IMR-90 (cell line): ENCODE results near the gene IGSF8. TPM values are rescaled to one million over a fixed set of nuclear protein-coding genes. Genes with fewer than 3 reads are reported as not detected.

Experiments used
- ATAC-seq: fragments of 200-7000 bp; cut with Tn5 transposase; 2 replicates; pipeline ENCODE4 v1.9.1; 2020; ENCODE audit warnings: low read depth, mild to moderate bottlenecking, moderate library complexity
- BruUV-seq: library from RNA; stranded (reverse); fragments of 400-500 nt; replicated peaks from 2 replicates; lab custom pipeline; 2021; lab: Mats Ljungman, UMichigan
- CTCF ChIA-PET: fragments of 300-600 bp; formaldehyde crosslinking; extraction: SDS; loops from one replicate; lab custom pipeline; 2021; ENCODE audit warnings: antibody characterized with exemption; lab: Yijun Ruan, JAX
- POLR2A ChIA-PET: fragments of 300-600 bp; sonication (Branson Sonifier 250); formaldehyde crosslinking; loops from one replicate; lab custom pipeline; 2022; ENCODE audit warnings: antibody characterized with exemption; ENCODE audit not compliant: unreplicated experiment; lab: Charles Lee
- DNase-seq: peaks from one replicate; pipeline ENCODE4 v3.0.0; 2013
- H2AFZ ChIP-seq: replicated peaks from 2 replicates; pipeline ENCODE3; 2013; ENCODE audit warnings: low read length, mild to moderate bottlenecking; ENCODE audit not compliant: poor library complexity
- H2AK5ac ChIP-seq: 2 replicates; pipeline ENCODE4 v1.6.1; 2013; ENCODE audit warnings: low read depth, low read length, inconsistent platforms
- H2AK9ac ChIP-seq: replicated peaks from 2 replicates; pipeline ENCODE3; 2013; ENCODE audit warnings: mild to moderate bottlenecking, low read depth, low read length, moderate library complexity; ENCODE audit not compliant: poor library complexity
- H2BK120ac ChIP-seq: 2 replicates; pipeline ENCODE4 v1.6.1; 2013; ENCODE audit warnings: low read depth, low read length, inconsistent platforms
- H2BK15ac ChIP-seq: 3 replicates; pipeline ENCODE4 v1.6.1; 2013; ENCODE audit warnings: low read depth, low read length, inconsistent platforms
- H2BK20ac ChIP-seq: 2 replicates; pipeline ENCODE4 v1.6.1; 2013; ENCODE audit warnings: low read depth, mild to moderate bottlenecking, inconsistent platforms, low read length, moderate library complexity
- H2BK5ac ChIP-seq: 2 replicates; pipeline ENCODE4 v1.6.1; 2013; ENCODE audit warnings: mild to moderate bottlenecking, low read depth, low read length, inconsistent platforms; ENCODE audit not compliant: poor library complexity, severe bottlenecking
- H3K14ac ChIP-seq: replicated peaks from 2 replicates; pipeline ENCODE4 v1.6.1; 2013; ENCODE audit warnings: low read depth, low read length, inconsistent platforms
- H3K18ac ChIP-seq: 2 replicates; pipeline ENCODE4 v1.6.1; 2013; ENCODE audit warnings: low read depth, low read length, control low read depth
- H3K23ac ChIP-seq: 2 replicates; pipeline ENCODE4 v1.6.1; 2013; ENCODE audit warnings: low read depth, low read length, inconsistent platforms
- H3K27ac ChIP-seq: 2 replicates; pipeline ENCODE4 v1.5.1; 2013; ENCODE audit warnings: mild to moderate bottlenecking, control low read depth, low read length; ENCODE audit not compliant: insufficient read depth
- H3K27me3 ChIP-seq: 2 replicates; pipeline ENCODE4 v1.6.1; 2013; ENCODE audit warnings: low read length; ENCODE audit not compliant: control insufficient read depth, insufficient read depth
- H3K36me3 ChIP-seq: 2 replicates; pipeline ENCODE4 v1.6.1; 2013; ENCODE audit warnings: low read length, mixed read lengths; ENCODE audit not compliant: control insufficient read depth, insufficient read depth
- H3K4ac ChIP-seq: 2 replicates; pipeline ENCODE4 v1.6.1; 2013; ENCODE audit warnings: low read depth, low read length, inconsistent platforms
- H3K4me1 ChIP-seq: 2 replicates; pipeline ENCODE4 v1.6.1; 2013; ENCODE audit warnings: low read length, mixed read lengths; ENCODE audit not compliant: control insufficient read depth, insufficient read depth
- H3K4me2 ChIP-seq: 2 replicates; pipeline ENCODE4 v1.6.1; 2013; ENCODE audit warnings: low read depth, mild to moderate bottlenecking, control low read depth, low read length, moderate library complexity
- H3K4me3 ChIP-seq: 2 replicates; pipeline ENCODE4 v1.5.1; 2013; ENCODE audit warnings: low read depth, mild to moderate bottlenecking, control low read depth, low read length, moderate library complexity; ENCODE audit not compliant: insufficient read depth
- H3K56ac ChIP-seq: 2 replicates; pipeline ENCODE4 v1.6.1; 2013; ENCODE audit warnings: low read length, inconsistent platforms; ENCODE audit not compliant: insufficient read depth; ENCODE audit errors: extremely low read depth
- H3K79me1 ChIP-seq, 2 experiments: 2 replicates each; pipeline ENCODE4 v1.6.1; 2013; ENCODE audit warnings: low read length in 2 of 2, inconsistent platforms in 1 of 2, low read depth in 1 of 2
- H3K9ac ChIP-seq: 2 replicates; pipeline ENCODE4 v1.6.1; 2013; ENCODE audit warnings: low read depth, low read length, control low read depth
- H3K9me1 ChIP-seq: 2 replicates; pipeline ENCODE4 v1.6.1; 2013; ENCODE audit warnings: low read length, inconsistent platforms; ENCODE audit not compliant: insufficient read depth
- H3K9me3 ChIP-seq: 2 replicates; pipeline ENCODE4 v1.6.1; 2013; ENCODE audit warnings: low read length; ENCODE audit not compliant: control insufficient read depth, insufficient read depth
- H4K20me1 ChIP-seq: 2 replicates; pipeline ENCODE4 v1.6.1; 2013; ENCODE audit warnings: low read length, inconsistent platforms; ENCODE audit not compliant: insufficient read depth
- H4K5ac ChIP-seq: 2 replicates; pipeline ENCODE4 v1.6.1; 2013; ENCODE audit warnings: mild to moderate bottlenecking, low read depth, low read length, control low read depth
- H4K8ac ChIP-seq, 2 experiments: 2 replicates each; pipeline ENCODE4 v1.6.1; 2013; ENCODE audit warnings: low read depth in 2 of 2, low read length in 2 of 2, control low read depth in 1 of 2, inconsistent platforms in 1 of 2
- H4K91ac ChIP-seq: 2 replicates; pipeline ENCODE4 v1.6.1; 2013; ENCODE audit warnings: low read depth, low read length, inconsistent platforms; ENCODE audit not compliant: insufficient read depth
- FOS ChIP-seq: fragments of 150-350 bp; IDR thresholded peaks from 2 replicates; pipeline ENCODE4 v1.6.1; 2016; ENCODE audit warnings: low read depth, low read length
- RAD21 ChIP-seq: IDR thresholded peaks from 2 replicates; pipeline ENCODE4 v1.6.1; 2012; ENCODE audit warnings: low read length, improper control_type of control experiment
- SMC3 ChIP-seq: fragments of 150-350 bp; IDR thresholded peaks from 2 replicates; pipeline ENCODE4 v1.6.1; 2016; ENCODE audit warnings: low read depth, mild to moderate bottlenecking, antibody characterized with exemption, low read length, moderate library complexity
- dilution Hi-C: fragments of 300-500 bp; cut with HindIII; formaldehyde crosslinking; loops from one replicate; pipeline ENCODE4 v1.14.3; 2018; ENCODE audit warnings: low sequenced_read_pairs; ENCODE audit not compliant: unreplicated experiment
- in situ Hi-C: fragments of 300-500 bp; cut with MboI; formaldehyde crosslinking; loops from 3 replicates; pipeline ENCODE4 v1.14.3; 2019; ENCODE audit warnings: low sequenced_read_pairs, inconsistent platforms, mixed read lengths
- intact Hi-C: fragments of 100-400 bp; cut with micrococcal nuclease; formaldehyde crosslinking; loops from 2 replicates; pipeline ENCODE4 v1.10.0; 2022
- polyA plus RNA-seq, 3 experiments: library from polyadenylated mRNA; depleted of rRNA; stranded (reverse); fragments of >200 nt; gene quantifications; 2 replicates each; pipeline ENCODE4 v1.2.3, GENCODE V29; 2012; ENCODE audit warnings: low replicate concordance in 1 of 3
- total RNA-seq: library from RNA; depleted of rRNA; stranded (reverse); fragments of >200 nt; gene quantifications from 2 replicates; pipeline ENCODE4 v1.2.3, GENCODE V29; 2012

Gene IGSF8
- total and polyA plus RNA-seq, 2 of the 4 experiments (the other 2 are of a cell fraction): 8.8 to 25.2 TPM

DNA sequence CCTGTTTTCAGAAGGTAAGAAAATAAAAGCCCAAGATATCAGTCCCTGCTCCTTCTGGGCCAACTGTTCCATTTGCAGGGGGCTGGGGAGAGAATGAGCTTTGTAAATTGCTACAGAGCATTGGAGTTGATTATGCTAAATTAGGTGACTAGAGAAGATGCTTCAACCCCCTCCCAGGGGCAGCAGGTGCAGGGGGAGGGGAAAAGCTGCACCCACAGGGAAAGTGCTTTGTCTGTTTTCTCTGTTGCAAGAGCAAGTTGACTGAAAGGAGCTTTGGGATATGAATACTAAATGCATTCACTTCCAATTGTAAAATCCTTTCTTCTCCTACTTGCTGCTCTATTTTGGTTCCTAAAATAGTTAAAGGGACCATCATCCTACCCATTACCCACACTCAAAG, 50.1 kb downstream of the IGSF8 start:
- no peaks in the 10 kb centered on the region for H4K20me1 ChIP-seq
- H3K56ac ChIP-seq: no peak overlapping the region
- in situ Hi-C loops: no loop called here
- ATAC-seq: no peak
- dilution Hi-C loops: no loop called here
- H3K4me3 ChIP-seq: no peak overlapping the region
- no peak overlapping the region for H2AK9ac ChIP-seq
- no peak overlapping the region for H2AFZ ChIP-seq
- no peak overlapping the region for H3K18ac ChIP-seq
- no peak overlapping the region for H2BK20ac ChIP-seq
- no peaks in the 10 kb centered on the region for H3K4me1 ChIP-seq
- H3K4ac ChIP-seq: no peak overlapping the region
- H3K23ac ChIP-seq: no peak overlapping the region
- H3K9ac ChIP-seq: no peak overlapping the region
- H3K27me3 ChIP-seq: peaks cover 50% of the 10 kb centered on the region
- POLR2A ChIA-PET: no interaction called here
- H3K36me3 ChIP-seq: no peaks in the 10 kb centered on the region
- DNase-seq: no peak
- no peak overlapping the region for H2AK5ac ChIP-seq
- no peak overlapping the region for H3K14ac ChIP-seq
- no peak overlapping the region for H2BK120ac ChIP-seq
- no peak overlapping the region for H4K8ac ChIP-seq
- no peaks in the 10 kb centered on the region for H3K9me3 ChIP-seq
- no peak overlapping the region for H4K91ac ChIP-seq
- H3K79me1 ChIP-seq: no peaks in the 10 kb centered on the region
- no peak overlapping the region for H3K27ac ChIP-seq
- intact Hi-C loops: no loop called here
- H2BK15ac ChIP-seq: no peak overlapping the region
- H2BK5ac ChIP-seq: no peak overlapping the region
- TF ChIP-seq SMC3 (no peak), RAD21 (no peak), FOS (no peak)
- no TSS peak for BruUV-seq
- no peak overlapping the region for H3K4me2 ChIP-seq
- H3K9me1 ChIP-seq: no peaks in the 10 kb centered on the region
- no peak overlapping the region for H4K5ac ChIP-seq
- CTCF ChIA-PET: interaction anchor here (1.0 kb wide), 1 partner anchor 30 kb away, joined by 3 read pairs; no protein-coding TSS in a partner anchor
